OCI-LY7 (cell line): ENCODE results near the gene TSN. TPM values are rescaled to one million over a fixed set of nuclear protein-coding genes. Genes with fewer than 3 reads are reported as not detected.

Experiments used
- BruUV-seq: library from RNA; stranded (reverse); fragments of 400-500 nt; replicated peaks from 2 replicates; lab custom pipeline; 2021; lab: Mats Ljungman, UMichigan
- CTCF ChIA-PET: fragments of 300-600 bp; sonication (Branson Sonifier 250); formaldehyde crosslinking; loops from one replicate; lab custom pipeline; 2022; ENCODE audit warnings: antibody characterized with exemption; ENCODE audit not compliant: unreplicated experiment; lab: Charles Lee
- POLR2A ChIA-PET: fragments of 300-600 bp; sonication (Branson Sonifier 250); formaldehyde crosslinking; loops from one replicate; lab custom pipeline; 2022; ENCODE audit warnings: antibody characterized with exemption; lab: Charles Lee
- DNase-seq: peaks from one replicate; pipeline ENCODE4 v3.0.0-alpha.2; 2015; ENCODE audit warnings: low spot score
- H2AFZ ChIP-seq: fragments of 200-600 bp; sonication (generic), shearing (Covaris generic); 2 replicates; pipeline ENCODE4 v1.6.1; 2014; ENCODE audit warnings: mild to moderate bottlenecking, antibody characterized with exemption, low read length, moderate library complexity
- H3K27ac ChIP-seq: fragments of 200-600 bp; sonication (generic); 2 replicates; pipeline ENCODE4 v1.5.1; 2014; ENCODE audit warnings: mixed run types, low read depth, mild to moderate bottlenecking, moderate library complexity, low read length, inconsistent platforms; ENCODE audit not compliant: poor library complexity, severe bottlenecking
- H3K36me3 ChIP-seq: fragments of 200-600 bp; sonication (generic); 2 replicates; pipeline ENCODE4 v1.6.1; 2014; ENCODE audit warnings: mild to moderate bottlenecking, antibody characterized with exemption, low read length, moderate library complexity, mixed read lengths; ENCODE audit not compliant: insufficient read depth
- H3K4me1 ChIP-seq: fragments of 200-600 bp; sonication (generic); 2 replicates; pipeline ENCODE4 v1.5.1; 2014; ENCODE audit warnings: mild to moderate bottlenecking, low read length; ENCODE audit not compliant: insufficient read depth, poor library complexity, severe bottlenecking
- H3K4me2 ChIP-seq: fragments of 200-600 bp; sonication (generic); 2 replicates; pipeline ENCODE4 v1.6.1; 2014; ENCODE audit warnings: mild to moderate bottlenecking, low read length
- H3K4me3 ChIP-seq: fragments of 200-600 bp; sonication (generic); 2 replicates; pipeline ENCODE4 v1.5.1; 2014; ENCODE audit warnings: mild to moderate bottlenecking, low read depth, low read length; ENCODE audit not compliant: poor library complexity, severe bottlenecking
- H3K79me2 ChIP-seq: fragments of 200-600 bp; sonication (generic); 2 replicates; pipeline ENCODE4 v1.6.1; 2016; ENCODE audit warnings: low read depth, mild to moderate bottlenecking, low read length, moderate library complexity, mixed read lengths; ENCODE audit not compliant: insufficient read depth
- H3K9me2 ChIP-seq: fragments of 200-600 bp; sonication (generic); 2 replicates; pipeline ENCODE4 v1.6.1; 2016; ENCODE audit warnings: mild to moderate bottlenecking, low read length, mixed read lengths; ENCODE audit not compliant: insufficient read depth
- H3K9me3 ChIP-seq: fragments of 200-600 bp; sonication (generic); 2 replicates; pipeline ENCODE4 v1.6.1; 2014; ENCODE audit warnings: mild to moderate bottlenecking, mixed run types, low read length, mixed read lengths
- H4K20me1 ChIP-seq: fragments of 200-600 bp; sonication (generic); 2 replicates; pipeline ENCODE4 v1.6.1; 2014; ENCODE audit warnings: mild to moderate bottlenecking, antibody characterized with exemption, low read length, moderate library complexity, mixed read lengths; ENCODE audit not compliant: insufficient read depth
- EZH2phosphoT487 ChIP-seq: fragments of 200-600 bp; sonication (generic); IDR thresholded peaks from 2 replicates; pipeline ENCODE4 v1.6.1; 2018; ENCODE audit warnings: low read depth, borderline replicate concordance, mild to moderate bottlenecking, mixed run types, antibody characterized with exemption, low read length, moderate library complexity, mixed read lengths
- intact Hi-C: fragments of 100-400 bp; cut with micrococcal nuclease; formaldehyde crosslinking; loops from one replicate; pipeline ENCODE4 v1.10.0; 2022; ENCODE audit not compliant: unreplicated experiment
- total RNA-seq, 2 experiments: library from RNA; depleted of rRNA in 1 of 2; stranded (reverse); fragments of >200 nt in 1 of 2; shearing (Covaris generic) in 1 of 2; gene quantifications; 2 replicates each; pipeline ENCODE4 v1.2.3, GENCODE V29; 2014 to 2022
- TF ChIP-seq, protein P1 (sequence below): fragments of 200-600 bp; sonication (generic); conservative IDR thresholded peaks from 2 replicates; pipeline ENCODE4 v1.5.1; 2014; ENCODE audit warnings: mild to moderate bottlenecking, antibody characterized with exemption, low read length, moderate library complexity, mixed read lengths

The TSN gene
- total RNA-seq, 2 experiments from 2014 or later, result 59.2 to 102 TPM

DNA sequence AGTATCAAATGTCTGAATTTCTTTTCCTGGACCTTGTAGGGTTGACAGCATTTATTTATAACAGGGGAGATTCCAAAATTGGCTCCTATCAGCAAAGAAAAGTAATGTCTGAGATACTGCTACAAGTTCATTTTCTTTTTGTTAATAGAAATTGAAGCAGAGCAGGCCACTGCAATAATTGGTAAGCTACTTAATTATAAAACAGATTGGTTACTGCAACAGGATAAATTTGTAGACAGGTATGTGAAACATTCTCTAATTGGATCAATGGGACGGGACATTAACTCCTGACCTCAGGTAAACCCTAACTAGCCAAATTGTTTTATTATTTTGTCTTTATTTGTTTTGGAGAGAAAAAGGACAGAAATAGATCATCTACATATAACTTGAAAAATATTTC, 39.3 kb upstream of the TSN start:
- H3K36me3 ChIP-seq, result no peaks in the 10 kb centered on the region
- no peak for TF ChIP-seq EZH2phosphoT487
- TF ChIP-seq, protein P1, sequence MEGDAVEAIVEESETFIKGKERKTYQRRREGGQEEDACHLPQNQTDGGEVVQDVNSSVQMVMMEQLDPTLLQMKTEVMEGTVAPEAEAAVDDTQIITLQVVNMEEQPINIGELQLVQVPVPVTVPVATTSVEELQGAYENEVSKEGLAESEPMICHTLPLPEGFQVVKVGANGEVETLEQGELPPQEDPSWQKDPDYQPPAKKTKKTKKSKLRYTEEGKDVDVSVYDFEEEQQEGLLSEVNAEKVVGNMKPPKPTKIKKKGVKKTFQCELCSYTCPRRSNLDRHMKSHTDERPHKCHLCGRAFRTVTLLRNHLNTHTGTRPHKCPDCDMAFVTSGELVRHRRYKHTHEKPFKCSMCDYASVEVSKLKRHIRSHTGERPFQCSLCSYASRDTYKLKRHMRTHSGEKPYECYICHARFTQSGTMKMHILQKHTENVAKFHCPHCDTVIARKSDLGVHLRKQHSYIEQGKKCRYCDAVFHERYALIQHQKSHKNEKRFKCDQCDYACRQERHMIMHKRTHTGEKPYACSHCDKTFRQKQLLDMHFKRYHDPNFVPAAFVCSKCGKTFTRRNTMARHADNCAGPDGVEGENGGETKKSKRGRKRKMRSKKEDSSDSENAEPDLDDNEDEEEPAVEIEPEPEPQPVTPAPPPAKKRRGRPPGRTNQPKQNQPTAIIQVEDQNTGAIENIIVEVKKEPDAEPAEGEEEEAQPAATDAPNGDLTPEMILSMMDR, result no peak
- CTCF ChIA-PET, result no interaction called here
- POLR2A ChIA-PET, result interaction anchor here (0.7 to 1.3 kb wide), 3 partner anchors 178 to 291 kb away, joined by 3 to 5 read pairs (median 3); no protein-coding TSS in a partner anchor
- H3K4me2 ChIP-seq, result no peak overlapping the region
- H3K27ac ChIP-seq, result no peak overlapping the region
- H3K9me3 ChIP-seq, result no peaks in the 10 kb centered on the region
- no peak overlapping the region for H3K4me3 ChIP-seq
- H4K20me1 ChIP-seq, result no peaks in the 10 kb centered on the region
- DNase-seq, result no peak
- H2AFZ ChIP-seq, result no peak overlapping the region
- H3K9me2 ChIP-seq, result no peaks in the 10 kb centered on the region
- H3K4me1 ChIP-seq, result no peaks in the 10 kb centered on the region
- BruUV-seq, result no TSS peak
- H3K79me2 ChIP-seq, result no peaks in the 10 kb centered on the region
- intact Hi-C loops, result no loop called here

DNA sequence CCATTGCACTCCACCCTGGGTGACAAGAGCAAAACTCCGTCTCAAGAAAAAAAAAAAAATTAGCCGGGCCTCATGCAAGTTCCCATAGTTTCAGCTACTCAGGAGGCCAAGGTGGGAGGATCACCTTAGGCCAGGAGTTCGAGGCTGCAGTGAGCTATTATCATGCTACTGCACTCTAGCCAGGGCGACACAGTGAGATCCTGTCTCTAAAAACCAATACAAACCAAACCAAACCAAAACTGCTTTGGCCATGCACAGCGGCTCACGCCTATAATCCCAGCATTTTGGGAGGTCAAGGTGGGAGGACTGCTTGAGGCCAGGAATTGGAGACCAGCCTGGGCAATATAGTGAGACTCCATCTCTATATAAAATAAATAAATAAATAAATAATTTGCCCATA, 37.9 kb upstream of the TSN start:
- no peaks in the 10 kb centered on the region for H4K20me1 ChIP-seq
- ChIA-PET POLR2A (interaction anchor here (0.6 kb wide), 1 partner anchor 642 kb away, joined by 3 read pairs; no protein-coding TSS in a partner anchor), CTCF (no interaction called here)
- no peak overlapping the region for H3K27ac ChIP-seq
- no peak overlapping the region for H3K4me3 ChIP-seq
- no peaks in the 10 kb centered on the region for H3K36me3 ChIP-seq
- intact Hi-C loops, result no loop called here
- H2AFZ ChIP-seq, result no peak overlapping the region
- no peaks in the 10 kb centered on the region for H3K4me1 ChIP-seq
- BruUV-seq, result no TSS peak
- TF ChIP-seq, protein P1, result no peak
- no peak for TF ChIP-seq EZH2phosphoT487
- no peaks in the 10 kb centered on the region for H3K9me2 ChIP-seq
- H3K9me3 ChIP-seq, result no peaks in the 10 kb centered on the region
- no peak overlapping the region for H3K4me2 ChIP-seq
- H3K79me2 ChIP-seq, result no peaks in the 10 kb centered on the region
- DNase-seq, result no peak

DNA sequence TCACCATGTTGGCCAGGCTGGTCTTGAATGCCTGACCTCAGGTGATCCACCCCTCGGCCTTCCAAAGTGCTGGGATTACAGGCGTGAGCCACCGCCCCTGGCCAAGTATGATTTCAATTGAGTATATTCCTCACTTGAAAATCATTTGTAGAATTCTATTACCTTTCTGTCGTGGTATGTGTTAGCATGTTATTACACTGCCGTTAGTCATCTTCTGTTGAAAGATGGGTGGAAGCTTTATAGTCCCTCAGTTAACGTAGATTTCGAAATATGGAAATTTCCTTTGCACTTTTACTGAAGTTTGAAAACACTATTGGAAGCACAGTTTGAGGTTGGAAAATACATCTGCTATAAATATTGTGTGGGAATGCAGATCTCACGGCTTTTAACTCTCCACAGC, 33.5 kb upstream of the TSN start:
- H3K79me2 ChIP-seq, result no peaks in the 10 kb centered on the region
- no peak overlapping the region for H3K27ac ChIP-seq
- H3K4me2 ChIP-seq, result no peak overlapping the region
- POLR2A ChIA-PET, result interaction anchor here (0.6 kb wide), 1 partner anchor 290 kb away, joined by 3 read pairs; no protein-coding TSS in a partner anchor
- no peak overlapping the region for H3K4me3 ChIP-seq
- H3K4me1 ChIP-seq, result no peaks in the 10 kb centered on the region
- no TSS peak for BruUV-seq
- no peaks in the 10 kb centered on the region for H4K20me1 ChIP-seq
- no peaks in the 10 kb centered on the region for H3K9me2 ChIP-seq
- CTCF ChIA-PET, result no interaction called here
- intact Hi-C loops, result no loop called here
- H2AFZ ChIP-seq, result no peak overlapping the region
- no peak for DNase-seq
- TF ChIP-seq, protein P1, result no peak
- TF ChIP-seq EZH2phosphoT487, result no peak
- H3K36me3 ChIP-seq, result peaks cover 25% of the 10 kb centered on the region
- no peaks in the 10 kb centered on the region for H3K9me3 ChIP-seq
